ENCODE results near the gene PRUNE2. TPM values are rescaled to one million over a fixed set of nuclear protein-coding genes. Genes with fewer than 3 reads are reported as not detected.

The PRUNE2 gene
- total RNA-seq, 6 donors from 2014 or later = 5.6 to 20.4 (median 8.8) TPM

DNA sequence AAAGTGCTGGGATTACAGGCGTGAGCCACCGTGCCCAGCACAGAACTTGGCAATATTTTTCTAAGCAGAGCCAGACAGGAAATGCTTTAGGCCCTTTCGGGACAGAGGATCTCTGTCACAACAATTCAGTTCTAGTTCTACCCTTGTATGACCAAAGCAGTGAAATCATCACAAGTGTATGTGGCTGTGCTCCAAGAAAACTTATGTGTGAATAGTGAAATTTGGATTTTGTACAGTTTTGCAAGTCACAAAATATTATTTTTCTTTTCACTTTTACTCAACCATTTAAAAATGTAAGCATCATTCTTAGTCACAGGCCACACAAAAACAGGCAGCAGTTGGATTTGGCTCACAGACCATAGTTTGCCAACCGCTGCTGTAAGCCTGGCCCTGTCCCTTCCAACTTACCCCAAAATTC, 20.4 kb upstream of the PRUNE2 start:
- WGBS, 2 donors = 35 to 70% methylated on average over 4 of the region's 4 CpGs
- TF ChIP-seq, protein P1, sequence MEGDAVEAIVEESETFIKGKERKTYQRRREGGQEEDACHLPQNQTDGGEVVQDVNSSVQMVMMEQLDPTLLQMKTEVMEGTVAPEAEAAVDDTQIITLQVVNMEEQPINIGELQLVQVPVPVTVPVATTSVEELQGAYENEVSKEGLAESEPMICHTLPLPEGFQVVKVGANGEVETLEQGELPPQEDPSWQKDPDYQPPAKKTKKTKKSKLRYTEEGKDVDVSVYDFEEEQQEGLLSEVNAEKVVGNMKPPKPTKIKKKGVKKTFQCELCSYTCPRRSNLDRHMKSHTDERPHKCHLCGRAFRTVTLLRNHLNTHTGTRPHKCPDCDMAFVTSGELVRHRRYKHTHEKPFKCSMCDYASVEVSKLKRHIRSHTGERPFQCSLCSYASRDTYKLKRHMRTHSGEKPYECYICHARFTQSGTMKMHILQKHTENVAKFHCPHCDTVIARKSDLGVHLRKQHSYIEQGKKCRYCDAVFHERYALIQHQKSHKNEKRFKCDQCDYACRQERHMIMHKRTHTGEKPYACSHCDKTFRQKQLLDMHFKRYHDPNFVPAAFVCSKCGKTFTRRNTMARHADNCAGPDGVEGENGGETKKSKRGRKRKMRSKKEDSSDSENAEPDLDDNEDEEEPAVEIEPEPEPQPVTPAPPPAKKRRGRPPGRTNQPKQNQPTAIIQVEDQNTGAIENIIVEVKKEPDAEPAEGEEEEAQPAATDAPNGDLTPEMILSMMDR (IDR thresholded peaks at IDR 0.05) = no peak
- no peak for TF ChIP-seq POLR2A (IDR thresholded peaks at IDR 0.05)
- no peak for TF ChIP-seq EP300 (IDR thresholded peaks at IDR 0.05)
- no peak for TF ChIP-seq POLR2AphosphoS5 (IDR thresholded peaks at IDR 0.05)
- H3K27me3 ChIP-seq = no peaks in the 10 kb centered on the region
- no peak overlapping the region for H3K27ac ChIP-seq
- H3K9me3 ChIP-seq = no peaks in the 10 kb centered on the region
- no peaks in the 10 kb centered on the region for H3K36me3 ChIP-seq
- H3K4me3 ChIP-seq = no peak overlapping the region
- H3K4me1 ChIP-seq = no peaks in the 10 kb centered on the region
- ATAC-seq (ENCODE audit: low FRiP score in 2 of 2) (peak in 1 of 2 donors; percentile 53), DNase-seq (no peak)

DNA sequence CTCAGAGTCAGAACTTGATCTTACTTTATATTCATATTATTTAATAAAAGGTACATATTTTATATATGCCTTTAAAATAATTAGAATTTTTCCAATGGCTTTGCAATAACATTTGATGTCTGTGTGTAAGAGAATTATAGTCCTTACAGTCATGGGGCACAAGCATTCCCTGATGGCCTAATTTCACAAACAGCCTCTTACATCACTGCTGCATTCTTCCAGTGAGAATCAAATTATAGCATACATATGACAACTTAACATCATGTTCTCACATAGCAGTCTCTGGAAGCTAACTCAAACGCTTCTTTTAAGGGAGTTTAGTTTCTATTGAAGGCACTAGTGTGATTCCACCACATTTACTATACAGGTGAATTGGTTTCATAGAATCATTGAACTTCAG, 15.3 kb upstream of the PRUNE2 start:
- WGBS, 2 donors = 68 to 90% methylated on average over 1 of the region's 1 CpG
- Histone ChIP-seq H3K27me3 (no peaks in the 10 kb centered on the region), H3K9me3 (no peaks in the 10 kb centered on the region), H3K4me1 (no peaks in the 10 kb centered on the region), H3K27ac (no peak overlapping the region), H3K4me3 (no peak overlapping the region), H3K36me3 (no peaks in the 10 kb centered on the region)
- ATAC-seq (ENCODE audit: low FRiP score in 2 of 2) (no peak), DNase-seq (no peak)
- TF ChIP-seq, protein P1 (IDR thresholded peaks at IDR 0.05) = no peak
- TF ChIP-seq POLR2A (IDR thresholded peaks at IDR 0.05) = no peak
- no peak for TF ChIP-seq EP300 (IDR thresholded peaks at IDR 0.05)
- no peak for TF ChIP-seq POLR2AphosphoS5 (IDR thresholded peaks at IDR 0.05)

DNA sequence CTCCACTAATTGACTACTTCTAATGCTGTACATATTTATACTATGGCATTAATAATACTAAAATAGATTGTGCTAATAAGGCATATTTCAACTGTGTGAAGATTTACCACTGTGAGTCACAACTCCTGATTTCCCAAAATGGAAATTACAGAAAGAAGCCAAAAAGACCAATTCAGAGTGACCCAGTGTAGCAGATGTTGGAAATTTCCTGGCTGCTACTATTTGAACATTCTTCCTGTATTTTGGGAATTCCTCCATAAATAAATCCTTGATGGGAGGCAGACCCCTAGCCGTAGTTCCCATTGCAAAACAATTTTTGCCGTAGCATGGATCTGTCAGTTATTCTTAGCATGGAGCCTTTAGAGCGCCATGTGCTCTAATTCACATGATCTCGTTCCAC, 11.4 kb upstream of the PRUNE2 start:
- H3K27me3 ChIP-seq = no peaks in the 10 kb centered on the region
- DNase-seq (no peak), ATAC-seq (ENCODE audit: low FRiP score in 2 of 2) (no peak)
- no peaks in the 10 kb centered on the region for H3K36me3 ChIP-seq
- TF ChIP-seq POLR2A (IDR thresholded peaks at IDR 0.05) (no peak), POLR2AphosphoS5 (IDR thresholded peaks at IDR 0.05) (no peak), EP300 (IDR thresholded peaks at IDR 0.05) (no peak)
- TF ChIP-seq, protein P1 (IDR thresholded peaks at IDR 0.05) = no peak
- no peak overlapping the region for H3K4me3 ChIP-seq
- H3K27ac ChIP-seq = no peak overlapping the region
- H3K9me3 ChIP-seq = no peaks in the 10 kb centered on the region
- 80 to 88% methylated on average over 4 of the region's 4 CpGs for WGBS, 2 donors
- no peaks in the 10 kb centered on the region for H3K4me1 ChIP-seq

DNA sequence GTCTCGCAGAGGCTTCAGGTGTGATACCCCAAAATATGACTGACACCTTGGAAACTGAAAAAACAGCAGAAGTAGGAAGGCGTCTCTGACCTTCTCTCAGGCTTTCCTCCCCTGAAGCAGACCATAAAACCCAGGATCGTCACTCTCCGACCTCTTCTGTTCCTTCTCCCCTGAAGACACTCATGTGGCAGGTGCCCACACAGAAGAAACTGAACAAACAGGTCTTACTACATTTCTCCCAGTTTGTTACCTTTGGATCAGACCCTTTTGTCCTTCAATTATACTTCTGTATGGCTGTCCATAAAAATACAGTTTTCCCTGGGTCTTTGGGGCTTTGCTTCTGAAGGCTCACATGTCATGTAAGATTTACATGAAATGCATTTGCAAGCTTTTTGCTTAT, 10.3 kb upstream of the PRUNE2 start:
- no peak overlapping the region for H3K27ac ChIP-seq
- no peaks in the 10 kb centered on the region for H3K9me3 ChIP-seq
- H3K4me3 ChIP-seq = no peak overlapping the region
- H3K36me3 ChIP-seq = no peaks in the 10 kb centered on the region
- no peaks in the 10 kb centered on the region for H3K27me3 ChIP-seq
- H3K4me1 ChIP-seq = no peaks in the 10 kb centered on the region
- TF ChIP-seq POLR2A (IDR thresholded peaks at IDR 0.05) = no peak
- 61 to 65% methylated on average over 4 of the region's 4 CpGs for WGBS, 2 donors
- DNase-seq = no peak
- ATAC-seq (ENCODE audit: low FRiP score in 2 of 2) = no peak

DNA sequence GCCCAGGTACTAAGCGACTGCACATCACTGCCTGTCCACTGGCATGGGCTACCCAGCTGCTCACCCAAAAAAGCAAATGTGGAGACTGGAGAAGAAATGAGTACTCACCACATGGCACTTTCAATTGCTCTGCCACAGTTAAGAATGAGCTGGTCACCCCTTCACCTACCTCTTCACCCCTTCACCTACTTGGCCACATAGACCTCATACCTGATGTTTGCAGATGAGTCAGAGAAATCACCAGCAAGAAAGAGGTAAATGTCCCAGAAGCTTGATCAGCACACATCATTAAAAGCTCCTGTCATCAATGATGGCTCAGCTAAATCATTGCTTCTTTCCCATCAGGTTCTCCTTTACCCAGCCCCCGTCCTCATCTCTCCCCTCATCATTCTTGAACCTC, 7.6 kb upstream of the PRUNE2 start:
- DNase-seq = no peak
- TF ChIP-seq, protein P1 (IDR thresholded peaks at IDR 0.05) = no peak
- TF ChIP-seq POLR2AphosphoS5 (IDR thresholded peaks at IDR 0.05) (no peak), EP300 (IDR thresholded peaks at IDR 0.05) (no peak), POLR2A (IDR thresholded peaks at IDR 0.05) (no peak)
- no peak for ATAC-seq (ENCODE audit: low FRiP score in 2 of 2)
- H3K36me3 ChIP-seq = no peaks in the 10 kb centered on the region
- no peaks in the 10 kb centered on the region for H3K27me3 ChIP-seq
- no peak overlapping the region for H3K27ac ChIP-seq
- H3K9me3 ChIP-seq = no peaks in the 10 kb centered on the region
- H3K4me1 ChIP-seq = no peaks in the 10 kb centered on the region
- WGBS, 2 donors = 62 to 72% methylated on average over 2 of the region's 2 CpGs
- H3K4me3 ChIP-seq = no peak overlapping the region

All from upper lobe of left lung (tissue), 6 donors.